Retinal pigment epithelial cell (primary cell): Measurements from ENCODE around the gene AK1.

Source experiments
- DNase-seq: peaks from one replicate; pipeline ENCODE4 v3.0.0-alpha.2; 2010; ENCODE audit warnings: low read depth
- H3K4me3 ChIP-seq: 2 replicates; pipeline ENCODE4 v1.5.1; 2011; ENCODE audit warnings: mild to moderate bottlenecking, low read length, control low read depth, moderate library complexity
- CTCF ChIP-seq: conservative IDR thresholded peaks from 2 replicates; pipeline ENCODE4 v1.5.1; 2011; ENCODE audit warnings: low read depth, low read length, control low read depth, inconsistent platforms

AK1 gene

GRCh38 chr9:127857278-127857677 is 20.2 kb downstream of the AK1 start:
- H3K4me3 ChIP-seq, result no peak overlapping the region
- no peak for TF ChIP-seq CTCF
- no peak for DNase-seq

GRCh38 chr9:127856729-127857116 is 20.8 kb downstream of the AK1 start:
- no peak for TF ChIP-seq CTCF
- no peak for DNase-seq
- H3K4me3 ChIP-seq, result no peak overlapping the region

- no peak for TF ChIP-seq CTCF
- no peak overlapping the region for H3K4me3 ChIP-seq
- DNase-seq, result no peak
Measured at GRCh38 chr9:127856094-127856728, 21.3 kb downstream of the AK1 start.

- TF ChIP-seq CTCF, result no peak
- H3K4me3 ChIP-seq, result no peak overlapping the region
- DNase-seq, result no peak
Measured at GRCh38 chr9:127855522-127855921, 22.0 kb downstream of the AK1 start.

- no peak overlapping the region for H3K4me3 ChIP-seq
- no peak for TF ChIP-seq CTCF
- no peak for DNase-seq
Measured at GRCh38 chr9:127854960-127855359, 22.5 kb downstream of the AK1 start.

GRCh38 chr9:127854184-127854806 is 23.2 kb downstream of the AK1 start, which contains the start of gene ENG:
Gene ENG (minus strand): TSS chr9:127854658. CDS start chr9:127854355, 303 bp downstream.
- TF ChIP-seq CTCF, result no peak
- DNase-seq, result no peak
- peak within 1 kb of the TSS; percentile 19 for H3K4me3 ChIP-seq
